OCI-LY3 (cell line): Measurements from ENCODE around the gene GTSE1.

Experiments used
- EZH2phosphoT487 ChIP-seq: fragments of 200-600 bp; shearing (Covaris generic); IDR thresholded peaks from 2 replicates; pipeline ENCODE4 v1.6.1; 2018; ENCODE audit warnings: antibody characterized with exemption, mixed run types, low read depth
- TF ChIP-seq, protein P1 (sequence below): fragments of 200-600, 300-600 bp; sonication (generic); IDR thresholded peaks from 2 replicates; pipeline ENCODE4 v1.5.1; 2014; ENCODE audit warnings: antibody characterized with exemption, low read length, low read depth

GRCh38 chr22:46355996-46356471 lies 59.4 kb downstream of the GTSE1 start:
- TF ChIP-seq, protein P1, sequence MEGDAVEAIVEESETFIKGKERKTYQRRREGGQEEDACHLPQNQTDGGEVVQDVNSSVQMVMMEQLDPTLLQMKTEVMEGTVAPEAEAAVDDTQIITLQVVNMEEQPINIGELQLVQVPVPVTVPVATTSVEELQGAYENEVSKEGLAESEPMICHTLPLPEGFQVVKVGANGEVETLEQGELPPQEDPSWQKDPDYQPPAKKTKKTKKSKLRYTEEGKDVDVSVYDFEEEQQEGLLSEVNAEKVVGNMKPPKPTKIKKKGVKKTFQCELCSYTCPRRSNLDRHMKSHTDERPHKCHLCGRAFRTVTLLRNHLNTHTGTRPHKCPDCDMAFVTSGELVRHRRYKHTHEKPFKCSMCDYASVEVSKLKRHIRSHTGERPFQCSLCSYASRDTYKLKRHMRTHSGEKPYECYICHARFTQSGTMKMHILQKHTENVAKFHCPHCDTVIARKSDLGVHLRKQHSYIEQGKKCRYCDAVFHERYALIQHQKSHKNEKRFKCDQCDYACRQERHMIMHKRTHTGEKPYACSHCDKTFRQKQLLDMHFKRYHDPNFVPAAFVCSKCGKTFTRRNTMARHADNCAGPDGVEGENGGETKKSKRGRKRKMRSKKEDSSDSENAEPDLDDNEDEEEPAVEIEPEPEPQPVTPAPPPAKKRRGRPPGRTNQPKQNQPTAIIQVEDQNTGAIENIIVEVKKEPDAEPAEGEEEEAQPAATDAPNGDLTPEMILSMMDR, result no peak
- no peak for TF ChIP-seq EZH2phosphoT487
